GM12872 (cell line): Measurements from ENCODE around the gene FITM1.

Experiments
- TF ChIP-seq, protein P1 (sequence below): IDR thresholded peaks from 3 replicates; pipeline ENCODE4 v1.5.1; 2011; ENCODE audit warnings: low read depth, mild to moderate bottlenecking, low read length, moderate library complexity; ENCODE audit not compliant: insufficient read depth

The FITM1 gene

GRCh38 chr14:24177891-24178290 lies 47.4 kb downstream of the FITM1 start:
- TF ChIP-seq, protein P1, sequence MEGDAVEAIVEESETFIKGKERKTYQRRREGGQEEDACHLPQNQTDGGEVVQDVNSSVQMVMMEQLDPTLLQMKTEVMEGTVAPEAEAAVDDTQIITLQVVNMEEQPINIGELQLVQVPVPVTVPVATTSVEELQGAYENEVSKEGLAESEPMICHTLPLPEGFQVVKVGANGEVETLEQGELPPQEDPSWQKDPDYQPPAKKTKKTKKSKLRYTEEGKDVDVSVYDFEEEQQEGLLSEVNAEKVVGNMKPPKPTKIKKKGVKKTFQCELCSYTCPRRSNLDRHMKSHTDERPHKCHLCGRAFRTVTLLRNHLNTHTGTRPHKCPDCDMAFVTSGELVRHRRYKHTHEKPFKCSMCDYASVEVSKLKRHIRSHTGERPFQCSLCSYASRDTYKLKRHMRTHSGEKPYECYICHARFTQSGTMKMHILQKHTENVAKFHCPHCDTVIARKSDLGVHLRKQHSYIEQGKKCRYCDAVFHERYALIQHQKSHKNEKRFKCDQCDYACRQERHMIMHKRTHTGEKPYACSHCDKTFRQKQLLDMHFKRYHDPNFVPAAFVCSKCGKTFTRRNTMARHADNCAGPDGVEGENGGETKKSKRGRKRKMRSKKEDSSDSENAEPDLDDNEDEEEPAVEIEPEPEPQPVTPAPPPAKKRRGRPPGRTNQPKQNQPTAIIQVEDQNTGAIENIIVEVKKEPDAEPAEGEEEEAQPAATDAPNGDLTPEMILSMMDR, result no peak

DNA sequence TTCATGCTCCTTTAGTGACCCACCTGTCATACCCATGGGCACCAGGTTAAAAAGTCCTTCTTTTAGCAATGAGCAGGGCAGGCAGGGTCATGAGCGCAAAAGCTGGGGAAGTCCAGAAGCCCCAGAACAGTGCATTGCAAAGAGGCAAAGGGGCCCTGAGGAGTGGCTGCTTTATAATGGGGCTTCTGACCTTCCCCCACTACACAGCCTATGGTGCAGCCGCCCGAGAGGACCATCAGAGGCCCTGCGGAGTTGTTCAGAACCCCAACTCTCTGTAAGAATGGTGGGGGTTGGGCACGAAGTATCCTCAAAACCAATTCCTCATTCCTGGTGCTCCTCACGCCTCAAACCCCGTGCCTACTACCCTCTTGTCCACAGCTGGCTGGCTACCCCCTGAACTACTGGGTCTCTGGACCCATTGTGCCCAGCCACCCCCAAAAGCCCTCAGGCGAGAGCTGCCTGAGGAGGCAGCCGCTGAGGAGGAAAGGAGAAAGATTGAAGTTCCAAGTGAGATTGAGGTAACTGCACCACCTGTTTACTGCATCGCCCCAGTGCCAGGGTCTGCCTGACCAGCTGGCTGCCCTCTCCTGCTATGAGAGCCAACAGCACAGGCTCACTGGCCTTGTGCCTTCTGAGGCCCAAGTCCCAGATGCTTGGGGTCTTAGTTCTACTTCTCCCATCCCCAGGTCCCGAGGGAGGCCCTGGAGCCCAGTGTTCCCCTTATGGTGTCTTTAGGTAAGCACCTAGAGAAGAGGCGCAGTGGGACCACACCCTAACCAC lies 48.1 kb downstream of the FITM1 start:
- TF ChIP-seq, protein P1, result no peak

DNA sequence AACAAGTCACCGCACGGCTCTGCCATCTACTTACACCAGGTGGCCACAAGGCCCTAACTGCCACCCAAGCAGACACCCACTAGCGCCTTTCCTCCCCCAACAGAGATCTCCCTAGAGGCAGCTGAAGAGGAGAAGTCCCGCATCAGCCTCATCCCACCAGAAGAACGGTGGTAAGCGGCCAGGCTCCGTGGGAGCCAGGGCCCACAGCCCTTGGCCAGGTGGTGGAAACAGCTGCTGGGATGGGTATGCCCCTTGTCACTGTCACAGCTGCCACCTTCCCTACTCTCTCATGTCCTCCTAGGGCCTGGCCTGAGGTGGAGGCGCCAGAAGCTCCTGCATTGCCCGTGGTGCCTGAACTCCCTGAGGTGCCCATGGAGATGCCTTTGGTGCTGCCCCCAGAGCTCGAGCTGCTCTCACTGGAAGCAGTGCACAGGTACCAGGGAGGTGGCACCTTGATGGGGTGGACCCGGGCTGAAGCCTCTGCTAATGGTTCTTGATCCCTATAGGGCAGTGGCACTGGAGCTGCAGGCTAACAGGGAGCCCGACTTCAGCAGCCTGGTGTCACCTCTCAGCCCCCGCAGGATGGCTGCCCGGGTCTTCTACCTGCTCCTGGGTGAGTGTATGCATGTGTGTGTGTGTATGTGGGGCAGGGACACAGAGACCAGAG lies 49.0 kb downstream of the FITM1 start:
- TF ChIP-seq, protein P1, result no peak

DNA sequence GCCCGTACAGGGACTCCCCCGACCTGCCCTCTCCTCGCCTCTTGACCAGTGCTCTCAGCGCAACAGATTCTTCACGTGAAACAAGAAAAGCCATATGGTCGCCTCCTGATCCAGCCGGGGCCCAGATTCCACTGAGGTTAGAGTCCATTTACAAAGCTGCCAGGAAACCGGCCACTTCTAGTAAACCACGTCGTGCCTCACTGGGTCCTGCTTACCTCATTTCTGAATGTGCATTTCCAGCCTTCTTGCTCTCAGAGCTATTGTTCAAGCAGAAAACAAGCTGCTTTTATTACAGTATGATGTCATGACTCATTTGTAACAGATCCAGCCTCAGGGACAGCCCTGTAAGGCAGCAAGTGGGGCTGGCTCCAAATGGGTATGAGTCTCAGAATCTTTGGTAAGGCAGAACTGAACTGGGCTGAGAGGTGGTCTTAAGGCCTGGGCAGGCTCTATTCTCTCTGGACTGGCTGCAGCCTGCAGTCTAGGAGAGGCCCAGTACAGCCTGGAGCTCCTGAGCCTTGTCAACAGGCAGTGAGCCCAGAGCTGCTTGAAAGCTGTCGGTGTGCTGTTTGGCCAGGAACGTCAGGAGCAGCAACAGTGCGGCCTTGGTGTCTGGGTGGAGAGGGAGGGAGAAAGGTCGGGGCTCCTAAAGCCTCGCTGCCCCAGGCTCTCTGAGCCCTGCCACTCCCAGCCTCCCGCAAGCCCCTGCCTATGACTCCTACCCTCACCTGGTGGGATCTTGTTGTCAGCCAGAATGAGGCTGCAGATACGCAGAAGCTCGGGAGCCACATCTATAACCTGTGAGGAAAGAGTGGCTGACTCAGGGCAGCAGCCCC lies 49.7 kb downstream of the FITM1 start:
- TF ChIP-seq, protein P1, result no peak

- TF ChIP-seq, protein P1, result no peak
These were observed 51.1 kb downstream of the FITM1 start for GRCh38 chr14:24181371-24182077.
